Nephron (organoid): ENCODE data around the gene PROC.

ENCODE experiments used
- H3K27ac Mint-ChIP-seq, 3 experiments: 2 replicates each; pipeline ENCODE4 v1.8.0; 2020; ENCODE audit warnings: mixed read lengths in 3 of 3, mild to moderate bottlenecking in 2 of 3, moderate library complexity in 1 of 3
- H3K27me3 Mint-ChIP-seq: 2 replicates; pipeline ENCODE4 v1.8.0; 2021; ENCODE audit warnings: low read depth, mild to moderate bottlenecking, moderate library complexity, mixed read lengths
- H3K36me3 Mint-ChIP-seq: 2 replicates; pipeline ENCODE4 v1.8.0; 2020; ENCODE audit warnings: low read depth, mixed read lengths
- H3K4me1 Mint-ChIP-seq: 2 replicates; pipeline ENCODE4 v1.8.0; 2020; ENCODE audit warnings: mixed read lengths
- H3K4me3 Mint-ChIP-seq, 3 experiments: 2 replicates each; pipeline ENCODE4 v1.8.0; 2020; ENCODE audit warnings: mild to moderate bottlenecking in 3 of 3, mixed read lengths in 3 of 3, moderate library complexity in 2 of 3
- H3K9me3 Mint-ChIP-seq: 2 replicates; pipeline ENCODE4 v1.8.0; 2020; ENCODE audit warnings: mixed read lengths
- CTCF ChIP-seq, 3 experiments: fragments of 200-600 bp; sonication (generic); IDR thresholded peaks; one replicate each; pipeline ENCODE4 v1.5.0; 2021; ENCODE audit warnings: antibody characterized with exemption in 3 of 3; ENCODE audit not compliant: unreplicated experiment in 3 of 3

PROC gene

GRCh38 chr2:127392133-127392827 is 25.9 kb upstream of the PROC start:
- H3K27ac Mint-ChIP-seq = no peak overlapping the region
- peaks cover 5% of the 10 kb centered on the region for H3K9me3 Mint-ChIP-seq
- H3K36me3 Mint-ChIP-seq = peaks cover 11% of the 10 kb centered on the region
- TF ChIP-seq CTCF (IDR thresholded peaks at IDR 0.05; ENCODE audit: unreplicated experiment in 3 of 3) = no peak
- H3K4me1 Mint-ChIP-seq = peaks cover 19% of the 10 kb centered on the region
- no peaks in the 10 kb centered on the region for H3K27me3 Mint-ChIP-seq
- H3K4me3 Mint-ChIP-seq = no peak overlapping the region

GRCh38 chr2:127392828-127393578 is 25.2 kb upstream of the PROC start:
- no peaks in the 10 kb centered on the region for H3K27me3 Mint-ChIP-seq
- no peak overlapping the region for H3K27ac Mint-ChIP-seq
- peaks cover 20% of the 10 kb centered on the region for H3K4me1 Mint-ChIP-seq
- H3K4me3 Mint-ChIP-seq = no peak overlapping the region
- no peak for TF ChIP-seq CTCF (IDR thresholded peaks at IDR 0.05; ENCODE audit: unreplicated experiment in 3 of 3)
- peaks cover 11% of the 10 kb centered on the region for H3K36me3 Mint-ChIP-seq
- H3K9me3 Mint-ChIP-seq = peaks cover 5% of the 10 kb centered on the region

- Mint-ChIP-seq H3K9me3 (peaks cover 5% of the 10 kb centered on the region), H3K4me3 (no peak overlapping the region), H3K36me3 (peaks cover 11% of the 10 kb centered on the region), H3K27me3 (no peaks in the 10 kb centered on the region), H3K4me1 (peaks cover 17% of the 10 kb centered on the region), H3K27ac (peak overlapping the region in 2 of 3 experiments; percentile 23 to 42)
- TF ChIP-seq CTCF (IDR thresholded peaks at IDR 0.05; ENCODE audit: unreplicated experiment in 3 of 3) = no peak
These were observed 23.7 kb upstream of the PROC start for GRCh38 chr2:127394492-127394891.

DNA sequence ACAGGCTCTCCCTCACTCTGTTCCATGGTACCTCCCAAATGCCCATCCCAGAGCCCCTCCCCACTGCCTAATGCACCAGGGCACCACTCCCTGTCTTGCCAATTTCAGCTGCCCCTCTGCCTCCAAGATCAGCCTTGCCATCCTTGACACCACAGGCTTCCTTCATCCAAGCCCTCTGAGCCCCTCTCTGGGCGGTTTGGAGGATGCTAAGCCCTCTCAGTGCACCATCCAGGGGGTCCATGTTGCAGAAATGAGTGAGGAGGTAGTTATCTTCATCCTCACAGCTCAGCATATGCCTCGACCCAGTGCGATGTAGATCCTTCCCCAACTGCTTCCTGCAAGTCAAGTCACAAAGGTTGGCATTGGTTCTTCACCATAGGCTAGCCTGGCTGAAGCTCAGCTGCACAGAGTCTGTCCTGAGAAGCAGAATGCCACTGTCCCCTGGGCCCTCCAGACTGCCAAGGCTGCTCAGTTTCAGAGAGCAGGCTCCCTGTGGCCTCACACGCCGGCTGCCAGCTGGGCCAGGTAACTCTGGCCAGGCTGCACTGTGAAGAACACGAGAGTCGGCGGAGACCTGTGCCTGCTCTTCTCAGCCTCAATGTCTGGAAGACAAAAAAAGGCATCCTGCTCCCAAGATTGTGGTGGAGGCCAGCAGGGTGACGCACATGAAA is 20.5 kb upstream of the PROC start:
- no peak for TF ChIP-seq CTCF (IDR thresholded peaks at IDR 0.05; ENCODE audit: unreplicated experiment in 3 of 3)
- Mint-ChIP-seq H3K27me3 (no peaks in the 10 kb centered on the region), H3K4me1 (peaks cover 25% of the 10 kb centered on the region), H3K36me3 (peaks cover 11% of the 10 kb centered on the region), H3K4me3 (no peak overlapping the region), H3K9me3 (peaks cover 5% of the 10 kb centered on the region), H3K27ac (peak overlapping the region in 1 of 3 experiments; percentile 58)

DNA sequence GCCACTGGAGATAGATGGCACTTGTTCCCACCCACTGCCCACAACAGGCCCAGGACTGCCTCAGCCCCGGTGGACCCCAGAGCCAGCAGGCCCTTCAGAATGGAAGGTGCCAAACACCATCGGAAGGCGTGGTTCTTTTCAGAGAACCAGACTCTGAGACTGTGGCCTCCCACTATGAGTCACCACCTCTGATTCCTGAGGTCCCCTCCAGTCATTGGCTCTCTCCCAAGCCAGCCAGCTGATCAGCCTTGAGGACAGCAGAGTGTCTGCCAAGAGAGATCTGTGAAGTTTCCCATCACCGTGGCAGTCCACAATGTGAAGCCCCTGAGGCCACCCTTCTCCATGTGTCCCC is 20.0 kb upstream of the PROC start:
- TF ChIP-seq CTCF (IDR thresholded peaks at IDR 0.05; ENCODE audit: unreplicated experiment in 3 of 3) = no peak
- Mint-ChIP-seq H3K36me3 (peaks cover 9% of the 10 kb centered on the region), H3K27me3 (no peaks in the 10 kb centered on the region), H3K27ac (peak overlapping the region in 2 of 3 experiments; percentile 27 to 58), H3K9me3 (peaks cover 5% of the 10 kb centered on the region), H3K4me1 (peaks cover 28% of the 10 kb centered on the region), H3K4me3 (no peak overlapping the region)
